T-helper 1 cell treated with Interleukin-12 subunit alpha and Interleukin-12 subunit beta and Interleukin-4 antibody, amounts not matched to agents 30 ng/mL and 1 ng/mL, for 36 hours (primary cell): ENCODE results near the gene ERG. TPM values are rescaled to one million over a fixed set of nuclear protein-coding genes. Genes with fewer than 3 reads are reported as not detected.

Source experiments
- intact Hi-C: fragments of 100-400 bp; cut with micrococcal nuclease; formaldehyde crosslinking; loops from one replicate; pipeline ENCODE4 v1.15.1; 2024
- total RNA-seq: library from RNA; stranded (reverse); gene quantifications from 2 replicates; pipeline ENCODE4 v1.2.3, GENCODE V29; 2022

Gene ERG
- total RNA-seq, 1 donor from 2014 or later, result not detected

- intact Hi-C loops, result no loop called here
Observed at GRCh38 chr21:38337793-38338192, 160.5 kb downstream of the ERG start.

- intact Hi-C loops, result no loop called here
Observed at GRCh38 chr21:38334866-38335265, 163.4 kb downstream of the ERG start.

GRCh38 chr21:38333301-38334272 lies 164.7 kb downstream of the ERG start:
- intact Hi-C loops, result no loop called here

- intact Hi-C loops, result no loop called here
Observed at GRCh38 chr21:38330666-38331065, 167.6 kb downstream of the ERG start.

Other genes with a start within 250 kb of the ERG start
- 0.15 and 0.34 TPM in 2 replicates for gene KCNJ15, start 241.5 kb downstream of the ERG start, total RNA-seq